GM18520 (cell line): Measurements from ENCODE around the gene OTUD1.
"Not testable (repeated sequence)": the region's sequence is repeated elsewhere in the genome, so short reads cannot be mapped to it uniquely, and the experiment has no call there.

Source experiments
- ATAC-seq: cut with Tn5 transposase; IDR thresholded peaks from one replicate; pipeline ENCODE4 v1.9.1; 2021; ENCODE audit not compliant: unreplicated experiment

OTUD1 gene

GRCh38 chr10:23438547-23439451 lies at the start of gene OTUD1:
Gene OTUD1 (plus strand): TSS chr10:23439075. CDS start chr10:23439458, 383 bp downstream.
- ATAC-seq, result peak; percentile 80

- ATAC-seq, result not testable (repeated sequence)
Observed at GRCh38 chr10:23390408-23390807, 48.5 kb upstream of the OTUD1 start.

- ATAC-seq, result no peak
Observed at GRCh38 chr10:23390809-23391208, 48.1 kb upstream of the OTUD1 start.

GRCh38 chr10:23391821-23392220 lies 47.1 kb upstream of the OTUD1 start:
- no peak for ATAC-seq

GRCh38 chr10:23395017-23395416 lies 43.9 kb upstream of the OTUD1 start:
- no peak for ATAC-seq

- ATAC-seq, result no peak
Observed at GRCh38 chr10:23396695-23397094, 42.2 kb upstream of the OTUD1 start.

GRCh38 chr10:23399701-23400144 lies 39.2 kb upstream of the OTUD1 start:
- no peak for ATAC-seq

GRCh38 chr10:23402856-23403255 lies 36.0 kb upstream of the OTUD1 start:
- no peak for ATAC-seq

- no peak for ATAC-seq
Observed at GRCh38 chr10:23403278-23403677, 35.6 kb upstream of the OTUD1 start.

- ATAC-seq, result no peak
Observed at GRCh38 chr10:23403719-23404118, 35.2 kb upstream of the OTUD1 start.

- ATAC-seq, result no peak
Observed at GRCh38 chr10:23404461-23404980, 34.4 kb upstream of the OTUD1 start.

- ATAC-seq, result no peak
Observed at GRCh38 chr10:23405540-23405939, 33.3 kb upstream of the OTUD1 start.

- ATAC-seq, result no peak
Observed at GRCh38 chr10:23406409-23406808, 32.5 kb upstream of the OTUD1 start.

- no peak for ATAC-seq
Observed at GRCh38 chr10:23408330-23408976, 30.4 kb upstream of the OTUD1 start.

GRCh38 chr10:23412223-23412622 lies 26.7 kb upstream of the OTUD1 start:
- peak; percentile 40 for ATAC-seq

- peak; percentile 84 for ATAC-seq
Observed at GRCh38 chr10:23413629-23414089, 25.2 kb upstream of the OTUD1 start.

GRCh38 chr10:23414658-23415057 lies 24.2 kb upstream of the OTUD1 start:
- ATAC-seq, result no peak

- ATAC-seq, result no peak
Observed at GRCh38 chr10:23417254-23417653, 21.6 kb upstream of the OTUD1 start.

- no peak for ATAC-seq
Observed at GRCh38 chr10:23418051-23418681, 20.7 kb upstream of the OTUD1 start.

GRCh38 chr10:23419201-23419600 lies 19.7 kb upstream of the OTUD1 start:
- no peak for ATAC-seq

GRCh38 chr10:23419655-23420329 lies 19.1 kb upstream of the OTUD1 start:
- no peak for ATAC-seq
